ENCODE measurements around the gene TYMP. TPM values are rescaled to one million over a fixed set of nuclear protein-coding genes. Genes with fewer than 3 reads are reported as not detected.

Gene TYMP
- total RNA-seq, 1 donor from 2014 or later, result 3.3 TPM

GRCh38 chr22:50516068-50516467 lies 13.7 kb downstream of the TYMP start:
- no peaks in the 10 kb centered on the region for H3K27me3 Mint-ChIP-seq (ENCODE audit: low read depth, unreplicated experiment)
- FAIRE-seq, result no peak
- H3K27ac Mint-ChIP-seq (ENCODE audit: unreplicated experiment), result no peak overlapping the region

GRCh38 chr22:50513175-50513574 lies 16.6 kb downstream of the TYMP start:
- H3K27ac Mint-ChIP-seq (ENCODE audit: unreplicated experiment), result no peak overlapping the region
- Histone ChIP-seq H3K36me3 (ENCODE audit: insufficient read depth, low read length) (no peaks in the 10 kb centered on the region), H3K4me3 (ENCODE audit: insufficient read depth, low read depth, low read length) (no peak overlapping the region), H3K9me3 (ENCODE audit: insufficient read depth, low read depth, low read length) (no peaks in the 10 kb centered on the region), H4K20me1 (ENCODE audit: insufficient read depth, low read length) (peaks cover 30% of the 10 kb centered on the region), H3K79me2 (ENCODE audit: insufficient read depth, low read length) (peaks cover 73% of the 10 kb centered on the region), H3K9ac (ENCODE audit: low read length) (no peak overlapping the region), H3K27ac (ENCODE audit: low read depth, low read length) (no peak overlapping the region), H3K4me1 (ENCODE audit: insufficient read depth, low read length) (peaks cover 10% of the 10 kb centered on the region), H3K4me2 (ENCODE audit: low read length) (no peak overlapping the region), H2AFZ (ENCODE audit: low read depth, low read length) (no peak overlapping the region), H3K27me3 (ENCODE audit: insufficient read depth, low read length) (no peaks in the 10 kb centered on the region)
- no peak for TF ChIP-seq EZH2 (IDR thresholded peaks at IDR 0.05; ENCODE audit: insufficient read depth, low read length)
- no peaks in the 10 kb centered on the region for H3K27me3 Mint-ChIP-seq (ENCODE audit: low read depth, unreplicated experiment)
- H3K4me3 Mint-ChIP-seq (ENCODE audit: unreplicated experiment), result no peak overlapping the region
- peaks cover 9% of the 10 kb centered on the region for H3K36me3 Mint-ChIP-seq (ENCODE audit: low read depth, unreplicated experiment)
- H3K9me3 Mint-ChIP-seq (ENCODE audit: unreplicated experiment), result no peaks in the 10 kb centered on the region
- DNase-seq (ENCODE audit: low read depth) (no peak), FAIRE-seq (no peak)
- H3K4me1 Mint-ChIP-seq (ENCODE audit: low read depth, unreplicated experiment), result peaks cover 2% of the 10 kb centered on the region

More at GRCh38 chr22:50516068-50516467, 13.7 kb downstream of the TYMP start:
- DNase-seq (ENCODE audit: low read depth), result no peak
- H3K27ac ChIP-seq (ENCODE audit: low read depth, low read length), result no peak overlapping the region
- no peaks in the 10 kb centered on the region for H3K9me3 Mint-ChIP-seq (ENCODE audit: unreplicated experiment)
- TF ChIP-seq EZH2 (IDR thresholded peaks at IDR 0.05; ENCODE audit: insufficient read depth, low read length) (no peak), CTCF (IDR thresholded peaks at IDR 0.05; ENCODE audit: insufficient read depth, low read depth, low read length) (no peak)
- H3K4me1 ChIP-seq (ENCODE audit: insufficient read depth, low read length), result no peaks in the 10 kb centered on the region
- H2AFZ ChIP-seq (ENCODE audit: low read depth, low read length), result no peak overlapping the region
- no peaks in the 10 kb centered on the region for H3K9me3 ChIP-seq (ENCODE audit: insufficient read depth, low read depth, low read length)
- peaks cover 9% of the 10 kb centered on the region for H3K36me3 Mint-ChIP-seq (ENCODE audit: low read depth, unreplicated experiment)
- H3K4me3 ChIP-seq (ENCODE audit: insufficient read depth, low read depth, low read length), result no peak overlapping the region
- H3K27me3 ChIP-seq (ENCODE audit: insufficient read depth, low read length), result no peaks in the 10 kb centered on the region
- H3K4me3 Mint-ChIP-seq (ENCODE audit: unreplicated experiment), result no peak overlapping the region
- no peak overlapping the region for H3K4me2 ChIP-seq (ENCODE audit: low read length)
- H3K9ac ChIP-seq (ENCODE audit: low read length), result no peak overlapping the region
- peaks cover 49% of the 10 kb centered on the region for H3K79me2 ChIP-seq (ENCODE audit: insufficient read depth, low read length)
- H3K4me1 Mint-ChIP-seq (ENCODE audit: low read depth, unreplicated experiment), result no peaks in the 10 kb centered on the region
- H4K20me1 ChIP-seq (ENCODE audit: insufficient read depth, low read length), result peaks cover 30% of the 10 kb centered on the region
- no peaks in the 10 kb centered on the region for H3K36me3 ChIP-seq (ENCODE audit: insufficient read depth, low read length)

GRCh38 chr22:50508897-50509296 lies 20.9 kb downstream of the TYMP start:
- H3K27me3 Mint-ChIP-seq (ENCODE audit: low read depth, unreplicated experiment), result no peaks in the 10 kb centered on the region
- peaks cover 72% of the 10 kb centered on the region for H3K79me2 ChIP-seq (ENCODE audit: insufficient read depth, low read length)
- no peaks in the 10 kb centered on the region for H3K36me3 Mint-ChIP-seq (ENCODE audit: low read depth, unreplicated experiment)
- peak overlapping the region; percentile 83 for H3K9ac ChIP-seq (ENCODE audit: low read length)
- H2AFZ ChIP-seq (ENCODE audit: low read depth, low read length), result peak overlapping the region; percentile 52
- peaks cover 2% of the 10 kb centered on the region for H3K4me1 Mint-ChIP-seq (ENCODE audit: low read depth, unreplicated experiment)
- peaks cover 14% of the 10 kb centered on the region for H3K4me1 ChIP-seq (ENCODE audit: insufficient read depth, low read length)
- H3K4me3 ChIP-seq (ENCODE audit: insufficient read depth, low read depth, low read length), result peak overlapping the region; percentile 78
- H3K4me3 Mint-ChIP-seq (ENCODE audit: unreplicated experiment), result peak overlapping the region; percentile 87
- peaks cover 31% of the 10 kb centered on the region for H4K20me1 ChIP-seq (ENCODE audit: insufficient read depth, low read length)
- no peak for TF ChIP-seq CTCF (IDR thresholded peaks at IDR 0.05; ENCODE audit: insufficient read depth, low read depth, low read length)
- no peak for TF ChIP-seq EZH2 (IDR thresholded peaks at IDR 0.05; ENCODE audit: insufficient read depth, low read length)
- H3K27ac ChIP-seq (ENCODE audit: low read depth, low read length), result peak overlapping the region; percentile 85
- no peak for FAIRE-seq
- H3K27me3 ChIP-seq (ENCODE audit: insufficient read depth, low read length), result no peaks in the 10 kb centered on the region
- peak overlapping the region; percentile 86 for H3K4me2 ChIP-seq (ENCODE audit: low read length)
- no peaks in the 10 kb centered on the region for H3K36me3 ChIP-seq (ENCODE audit: insufficient read depth, low read length)
- H3K9me3 ChIP-seq (ENCODE audit: insufficient read depth, low read depth, low read length), result no peaks in the 10 kb centered on the region
- peak overlapping the region; percentile 37 for H3K27ac Mint-ChIP-seq (ENCODE audit: unreplicated experiment)
- H3K9me3 Mint-ChIP-seq (ENCODE audit: unreplicated experiment), result no peaks in the 10 kb centered on the region
- no peak for DNase-seq (ENCODE audit: low read depth)
